SU-DHL-6 (cell line): ENCODE data around the gene DPCD.

Experiments used
- H2AFZ ChIP-seq: fragments of 200-600 bp; sonication (generic); 2 replicates; pipeline ENCODE4 v1.6.1; 2014; ENCODE audit warnings: low read depth, mild to moderate bottlenecking, moderate library complexity, mixed read lengths, antibody characterized with exemption, low read length; ENCODE audit not compliant: severe bottlenecking
- H3F3A ChIP-seq: fragments of 200-600 bp; shearing (Covaris generic); 2 replicates; pipeline ENCODE4 v1.6.0; 2016; ENCODE audit warnings: antibody characterized with exemption, mild to moderate bottlenecking; ENCODE audit not compliant: insufficient read depth
- H3K27ac ChIP-seq: fragments of 200-600 bp; sonication (generic); 2 replicates; pipeline ENCODE4 v1.5.1; 2016; ENCODE audit warnings: low read depth, mild to moderate bottlenecking, low read length, moderate library complexity, mixed read lengths
- H3K27me3 ChIP-seq: fragments of 200-600 bp; sonication (generic), shearing (Covaris generic); 2 replicates; pipeline ENCODE4 v1.6.0; 2014; ENCODE audit warnings: mild to moderate bottlenecking, low read length
- H3K36me3 ChIP-seq: fragments of 200-600 bp; sonication (generic); 2 replicates; pipeline ENCODE4 v1.6.1; 2014; ENCODE audit warnings: mild to moderate bottlenecking, low read length, mixed read lengths
- H3K4me2 ChIP-seq: fragments of 300-600, 200-600 bp; shearing (Covaris generic), sonication (generic); 2 replicates; pipeline ENCODE4 v1.6.0; 2014; ENCODE audit warnings: low read length, low read depth, mild to moderate bottlenecking; ENCODE audit not compliant: poor library complexity, severe bottlenecking
- H3K4me3 ChIP-seq: fragments of 200-600 bp; sonication (generic); 2 replicates; pipeline ENCODE4 v1.5.1; 2014; ENCODE audit warnings: antibody characterized with exemption, low read length, mild to moderate bottlenecking, mixed read lengths; ENCODE audit not compliant: insufficient read depth, poor library complexity, severe bottlenecking
- H3K79me2 ChIP-seq: fragments of 200-600 bp; sonication (generic); 2 replicates; pipeline ENCODE4 v1.6.1; 2014; ENCODE audit warnings: mild to moderate bottlenecking, low read length, moderate library complexity; ENCODE audit not compliant: insufficient read depth
- H3K9ac ChIP-seq: fragments of 200-600 bp; sonication (generic); 2 replicates; pipeline ENCODE4 v1.7.0; 2014; ENCODE audit warnings: mild to moderate bottlenecking, low read length
- H3K9me2 ChIP-seq: fragments of 200-600 bp; sonication (generic); replicated peaks from 2 replicates; pipeline ENCODE4 v1.6.1; 2014; ENCODE audit warnings: low read length; ENCODE audit not compliant: insufficient read depth
- H3K9me3 ChIP-seq: fragments of 200-600 bp; sonication (generic); 2 replicates; pipeline ENCODE4 v1.6.1; 2014; ENCODE audit warnings: low read length, mixed read lengths; ENCODE audit not compliant: insufficient read depth
- H4K20me1 ChIP-seq: fragments of 200-600 bp; sonication (generic); 2 replicates; pipeline ENCODE4 v1.6.1; 2014; ENCODE audit warnings: low read depth, mild to moderate bottlenecking, antibody characterized with exemption, low read length, moderate library complexity, mixed read lengths
- EZH2phosphoT487 ChIP-seq: fragments of 200-600 bp; sonication (generic), shearing (Covaris generic); conservative IDR thresholded peaks from 2 replicates; pipeline ENCODE4 v1.6.1; 2018; ENCODE audit warnings: mild to moderate bottlenecking, antibody characterized with exemption, low read length, moderate library complexity, mixed read lengths
- TF ChIP-seq, protein P1 (sequence below): fragments of 200-600 bp; sonication (generic); IDR thresholded peaks from one replicate; pipeline ENCODE4 v1.5.1; 2017; ENCODE audit warnings: antibody characterized with exemption, mild to moderate bottlenecking, low read length, moderate library complexity; ENCODE audit not compliant: insufficient read depth, poor library complexity, severe bottlenecking

Gene DPCD

DNA sequence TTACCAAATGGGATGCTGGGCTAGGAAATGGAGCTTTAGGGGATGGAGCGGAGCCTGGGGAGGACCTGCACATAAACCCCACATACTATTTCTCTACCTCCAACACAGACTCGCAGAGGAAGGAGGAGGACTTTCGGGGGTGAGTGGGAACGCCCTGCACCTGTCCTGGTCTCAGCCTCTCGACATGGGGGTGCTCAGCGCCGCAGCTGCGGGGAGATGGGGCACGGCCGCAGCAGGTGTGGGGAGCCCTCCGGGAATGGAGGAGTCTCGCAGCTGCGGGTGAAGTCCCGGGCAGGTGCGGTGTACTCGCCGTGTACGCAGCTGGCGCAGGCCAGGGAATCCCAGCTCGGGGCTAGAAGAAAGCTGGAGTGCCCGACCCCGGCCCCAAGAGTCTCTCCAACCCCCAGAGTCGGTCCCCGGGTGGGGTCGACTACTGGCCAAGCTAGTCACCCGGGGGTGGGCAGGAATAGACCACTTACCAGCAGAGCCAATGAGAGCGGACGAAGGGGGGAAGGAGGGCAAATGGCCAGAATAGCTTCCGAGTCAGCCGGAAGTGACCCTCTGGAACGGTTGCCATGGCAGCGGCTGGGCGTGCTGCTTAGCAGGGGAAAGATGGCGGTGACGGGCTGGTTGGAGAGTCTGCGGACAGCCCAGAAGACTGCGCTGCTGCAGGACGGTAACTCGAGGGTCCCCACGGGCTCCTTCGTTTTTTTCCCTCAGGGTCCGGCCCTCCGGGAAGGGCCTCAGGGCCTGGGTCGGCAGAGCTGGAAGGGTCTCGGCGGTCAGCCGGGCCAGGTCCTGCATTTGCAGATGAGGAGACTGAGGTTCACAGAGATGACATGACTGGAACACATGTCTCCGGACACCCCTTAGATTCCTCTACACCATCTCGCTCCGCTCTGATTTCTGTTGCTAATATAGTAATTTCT lies at the start of gene DPCD, which contains the start of gene POLL:
DPCD (plus strand) TSS at position 597 of the 929 bp plus-strand sequence; CDS start at position 613, 16 bp downstream.
POLL (minus strand) TSS at position 533 of the 929 bp plus-strand sequence. CDS start 897 bp downstream, outside the sequence.
- H3K4me2 ChIP-seq, result peak within 1 kb of the TSS; percentile 73
- no peaks in the 10 kb centered on the region for H3F3A ChIP-seq
- peak within 1 kb of the TSS; percentile 75 for H3K9ac ChIP-seq
- TF ChIP-seq EZH2phosphoT487, result no peak
- TF ChIP-seq, protein P1, sequence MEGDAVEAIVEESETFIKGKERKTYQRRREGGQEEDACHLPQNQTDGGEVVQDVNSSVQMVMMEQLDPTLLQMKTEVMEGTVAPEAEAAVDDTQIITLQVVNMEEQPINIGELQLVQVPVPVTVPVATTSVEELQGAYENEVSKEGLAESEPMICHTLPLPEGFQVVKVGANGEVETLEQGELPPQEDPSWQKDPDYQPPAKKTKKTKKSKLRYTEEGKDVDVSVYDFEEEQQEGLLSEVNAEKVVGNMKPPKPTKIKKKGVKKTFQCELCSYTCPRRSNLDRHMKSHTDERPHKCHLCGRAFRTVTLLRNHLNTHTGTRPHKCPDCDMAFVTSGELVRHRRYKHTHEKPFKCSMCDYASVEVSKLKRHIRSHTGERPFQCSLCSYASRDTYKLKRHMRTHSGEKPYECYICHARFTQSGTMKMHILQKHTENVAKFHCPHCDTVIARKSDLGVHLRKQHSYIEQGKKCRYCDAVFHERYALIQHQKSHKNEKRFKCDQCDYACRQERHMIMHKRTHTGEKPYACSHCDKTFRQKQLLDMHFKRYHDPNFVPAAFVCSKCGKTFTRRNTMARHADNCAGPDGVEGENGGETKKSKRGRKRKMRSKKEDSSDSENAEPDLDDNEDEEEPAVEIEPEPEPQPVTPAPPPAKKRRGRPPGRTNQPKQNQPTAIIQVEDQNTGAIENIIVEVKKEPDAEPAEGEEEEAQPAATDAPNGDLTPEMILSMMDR, result no peak
- H3K27ac ChIP-seq, result no peak within 1 kb of the TSS
- H2AFZ ChIP-seq, result peak within 1 kb of the TSS; percentile 94
- no peaks in the 10 kb centered on the region for H3K27me3 ChIP-seq
- no peaks in the 10 kb centered on the region for H3K79me2 ChIP-seq
- no peaks in the 10 kb centered on the region for H4K20me1 ChIP-seq
- no peaks in the 10 kb centered on the region for H3K36me3 ChIP-seq
- H3K9me2 ChIP-seq, result no peaks in the 10 kb centered on the region
- H3K9me3 ChIP-seq, result no peaks in the 10 kb centered on the region
- H3K4me3 ChIP-seq, result peak within 1 kb of the TSS; percentile 88

DNA sequence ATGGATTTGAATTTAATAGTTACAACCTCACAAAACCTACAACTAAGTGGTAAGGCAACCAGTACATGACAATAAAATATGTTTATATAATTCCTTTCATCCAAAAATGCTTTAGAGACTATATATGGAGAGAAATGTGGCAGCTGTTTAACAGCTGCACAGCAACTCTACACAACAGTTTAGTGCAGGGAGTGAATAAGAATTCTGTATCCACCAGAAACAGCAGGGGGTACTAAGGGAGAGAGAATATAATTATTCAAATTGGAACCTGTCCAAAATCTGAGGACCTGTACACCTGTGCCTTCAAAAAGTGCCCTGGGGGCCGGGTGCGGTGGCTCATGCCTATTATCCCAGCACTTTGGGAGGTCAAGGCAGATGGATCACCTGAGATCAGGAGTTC lies 49.7 kb upstream of the DPCD start:
- H3K36me3 ChIP-seq, result no peaks in the 10 kb centered on the region
- H3K4me2 ChIP-seq, result no peak overlapping the region
- no peak overlapping the region for H3K9ac ChIP-seq
- H3K27ac ChIP-seq, result no peak overlapping the region
- no peak overlapping the region for H2AFZ ChIP-seq
- TF ChIP-seq EZH2phosphoT487, result no peak
- TF ChIP-seq, protein P1, result no peak
- no peak overlapping the region for H3K4me3 ChIP-seq
- no peaks in the 10 kb centered on the region for H3K27me3 ChIP-seq
- no peaks in the 10 kb centered on the region for H3K9me3 ChIP-seq
- no peaks in the 10 kb centered on the region for H3K9me2 ChIP-seq
- H3K79me2 ChIP-seq, result no peaks in the 10 kb centered on the region
- no peaks in the 10 kb centered on the region for H4K20me1 ChIP-seq
- H3F3A ChIP-seq, result no peaks in the 10 kb centered on the region

DNA sequence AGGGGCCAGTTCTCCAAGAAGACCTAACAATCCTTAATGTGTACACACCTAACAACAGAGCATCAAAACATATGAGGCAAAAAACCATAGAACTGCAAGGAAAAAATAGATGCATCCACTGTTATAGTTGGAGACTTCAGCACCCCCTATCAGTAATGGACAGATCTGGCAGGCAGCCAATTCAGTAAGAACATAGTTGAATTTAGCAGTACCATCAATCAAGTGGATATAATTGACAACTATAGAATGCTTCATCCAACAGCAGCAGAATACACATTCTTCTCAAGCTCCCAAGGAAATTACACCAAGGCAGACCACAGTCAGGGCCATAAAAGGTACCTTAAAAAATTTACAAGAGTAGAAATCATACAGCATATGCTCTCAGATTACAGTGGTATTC lies 42.2 kb upstream of the DPCD start:
- Histone ChIP-seq H3K36me3 (no peaks in the 10 kb centered on the region), H3K79me2 (no peaks in the 10 kb centered on the region), H2AFZ (no peak overlapping the region), H3K27ac (no peak overlapping the region), H4K20me1 (no peaks in the 10 kb centered on the region), H3K4me2 (no peak overlapping the region), H3K4me3 (no peak overlapping the region), H3K9ac (no peak overlapping the region), H3F3A (no peaks in the 10 kb centered on the region), H3K27me3 (no peaks in the 10 kb centered on the region), H3K9me2 (no peaks in the 10 kb centered on the region), H3K9me3 (no peaks in the 10 kb centered on the region)
- TF ChIP-seq, protein P1, result no peak
- TF ChIP-seq EZH2phosphoT487, result no peak
